ENCODE data around the gene PTPRG.

- TF ChIP-seq, protein P1, sequence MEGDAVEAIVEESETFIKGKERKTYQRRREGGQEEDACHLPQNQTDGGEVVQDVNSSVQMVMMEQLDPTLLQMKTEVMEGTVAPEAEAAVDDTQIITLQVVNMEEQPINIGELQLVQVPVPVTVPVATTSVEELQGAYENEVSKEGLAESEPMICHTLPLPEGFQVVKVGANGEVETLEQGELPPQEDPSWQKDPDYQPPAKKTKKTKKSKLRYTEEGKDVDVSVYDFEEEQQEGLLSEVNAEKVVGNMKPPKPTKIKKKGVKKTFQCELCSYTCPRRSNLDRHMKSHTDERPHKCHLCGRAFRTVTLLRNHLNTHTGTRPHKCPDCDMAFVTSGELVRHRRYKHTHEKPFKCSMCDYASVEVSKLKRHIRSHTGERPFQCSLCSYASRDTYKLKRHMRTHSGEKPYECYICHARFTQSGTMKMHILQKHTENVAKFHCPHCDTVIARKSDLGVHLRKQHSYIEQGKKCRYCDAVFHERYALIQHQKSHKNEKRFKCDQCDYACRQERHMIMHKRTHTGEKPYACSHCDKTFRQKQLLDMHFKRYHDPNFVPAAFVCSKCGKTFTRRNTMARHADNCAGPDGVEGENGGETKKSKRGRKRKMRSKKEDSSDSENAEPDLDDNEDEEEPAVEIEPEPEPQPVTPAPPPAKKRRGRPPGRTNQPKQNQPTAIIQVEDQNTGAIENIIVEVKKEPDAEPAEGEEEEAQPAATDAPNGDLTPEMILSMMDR (IDR thresholded peaks at IDR 0.05; ENCODE audit: low read depth, low read length, poor library complexity, severe bottlenecking) = no peak
- TF ChIP-seq EZH2phosphoT487 (IDR thresholded peaks at IDR 0.05; ENCODE audit: borderline replicate concordance, low read length) = no peak
Measured at GRCh38 chr3:61928039-61928438, 366.7 kb downstream of the PTPRG start.

All from DOHH2 (cell line).